ENCODE results near the gene CDKN1B.
"Not testable (repeated sequence)": the region's sequence is repeated elsewhere in the genome, so short reads cannot be mapped to it uniquely, and the experiment has no call there.

CDKN1B gene

DNA sequence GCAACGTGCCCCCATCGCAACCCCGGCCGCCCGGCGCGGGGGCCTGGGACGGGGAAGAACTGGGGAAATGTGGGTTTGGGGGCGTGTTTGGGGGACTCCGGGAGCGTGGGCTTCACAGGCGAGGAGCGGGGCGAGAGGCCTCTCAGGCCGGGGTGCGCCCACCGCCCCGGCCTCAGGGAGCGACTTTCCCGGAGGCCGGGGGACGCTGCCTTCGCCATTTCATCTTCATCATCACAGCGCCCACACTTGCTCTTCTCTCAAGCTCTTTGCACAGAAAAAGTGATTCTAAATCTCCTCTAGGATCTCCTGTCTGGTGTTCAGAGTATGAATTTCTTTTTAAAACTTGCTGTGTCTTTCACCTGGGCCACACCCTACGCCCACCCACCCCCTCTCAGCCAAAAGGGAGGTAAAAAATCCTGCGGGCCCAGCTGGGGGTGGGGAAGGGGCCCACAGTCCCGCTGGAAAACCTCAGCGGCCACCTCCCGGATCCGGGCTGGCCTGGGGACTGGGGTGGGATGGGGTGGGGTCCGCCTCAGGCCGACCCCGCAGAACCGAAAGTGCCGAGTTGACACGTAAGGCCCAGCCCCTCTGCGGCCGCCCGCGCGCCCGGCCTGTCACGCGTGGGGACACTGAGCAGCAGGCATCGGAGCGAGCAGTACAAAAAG lies 7.4 kb downstream of the CDKN1B start:
- DNase-seq (ENCODE audit: low spot score): no peak

DNA sequence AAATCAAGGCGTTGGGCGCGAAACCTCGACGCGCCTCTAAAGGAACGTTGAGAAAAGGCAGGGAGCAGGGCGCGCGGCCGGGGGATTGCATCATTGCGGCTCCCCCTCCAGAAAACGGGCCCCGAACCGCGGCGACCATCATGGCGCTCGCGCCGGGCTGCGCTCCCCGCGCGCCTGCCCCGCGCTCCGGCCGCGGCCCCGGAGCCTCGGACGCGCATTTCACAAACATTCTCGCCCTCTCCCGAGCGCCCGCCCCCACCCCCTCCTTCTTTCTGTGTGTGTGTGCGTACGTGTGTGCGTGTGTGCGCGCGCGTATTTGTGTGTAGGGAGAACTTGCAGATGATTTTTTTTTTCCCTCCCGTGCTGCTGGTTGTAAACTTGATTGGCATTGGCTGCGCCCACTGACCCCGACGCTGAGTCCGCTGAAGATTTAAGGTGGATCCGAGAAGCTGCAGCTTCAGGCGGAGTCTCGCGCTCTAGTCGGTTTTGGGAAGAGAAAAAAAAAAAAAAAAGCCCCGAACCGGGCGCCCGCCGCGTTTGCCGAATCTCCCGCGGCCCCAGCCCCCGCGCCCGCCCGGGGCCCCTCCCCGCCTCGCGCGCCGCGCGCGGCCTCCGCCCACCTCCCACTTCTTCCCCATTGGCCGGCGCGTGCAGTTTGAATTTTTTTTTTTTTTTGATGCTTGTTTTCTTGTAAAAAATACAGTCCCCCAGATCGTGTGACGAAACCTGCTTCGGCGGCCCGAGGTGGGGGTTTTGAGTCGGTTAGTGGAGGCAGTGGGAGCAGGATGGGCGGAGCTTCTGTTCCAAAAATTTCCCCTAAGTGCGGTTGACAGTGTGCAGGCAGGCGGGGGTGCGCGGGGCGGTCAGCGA lies 8.2 kb downstream of the CDKN1B start:
- DNase-seq (ENCODE audit: low spot score): peak; percentile 93

DNA sequence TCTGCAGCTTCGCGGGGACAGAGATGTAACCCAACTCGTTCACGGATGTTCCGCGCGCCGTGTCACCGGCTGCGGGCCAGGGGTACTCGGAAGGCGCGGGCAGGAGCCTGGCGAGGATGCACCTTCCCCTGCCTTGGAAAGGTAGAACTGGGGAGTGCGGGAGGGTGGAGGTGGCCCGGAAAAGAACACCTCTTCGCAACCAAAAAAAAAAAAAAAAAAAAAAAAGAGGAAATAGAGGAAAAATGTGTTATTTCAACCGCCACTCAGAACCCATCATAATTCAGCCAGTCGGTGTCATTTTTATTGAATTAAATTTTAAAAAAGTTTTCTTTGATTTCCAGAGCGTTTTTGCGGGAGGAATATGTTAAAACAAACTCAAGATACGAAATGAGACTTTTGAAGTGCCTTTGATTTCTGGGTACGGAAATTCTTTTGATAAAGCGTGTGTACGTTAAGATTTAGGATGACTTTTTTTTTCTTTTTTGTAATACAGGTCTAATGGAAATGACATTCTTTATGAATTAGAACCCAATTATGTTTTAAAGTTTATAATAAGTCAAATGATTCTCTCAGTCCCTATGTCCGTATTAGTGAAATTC lies 8.9 kb downstream of the CDKN1B start:
- DNase-seq (ENCODE audit: low spot score): no peak

DNA sequence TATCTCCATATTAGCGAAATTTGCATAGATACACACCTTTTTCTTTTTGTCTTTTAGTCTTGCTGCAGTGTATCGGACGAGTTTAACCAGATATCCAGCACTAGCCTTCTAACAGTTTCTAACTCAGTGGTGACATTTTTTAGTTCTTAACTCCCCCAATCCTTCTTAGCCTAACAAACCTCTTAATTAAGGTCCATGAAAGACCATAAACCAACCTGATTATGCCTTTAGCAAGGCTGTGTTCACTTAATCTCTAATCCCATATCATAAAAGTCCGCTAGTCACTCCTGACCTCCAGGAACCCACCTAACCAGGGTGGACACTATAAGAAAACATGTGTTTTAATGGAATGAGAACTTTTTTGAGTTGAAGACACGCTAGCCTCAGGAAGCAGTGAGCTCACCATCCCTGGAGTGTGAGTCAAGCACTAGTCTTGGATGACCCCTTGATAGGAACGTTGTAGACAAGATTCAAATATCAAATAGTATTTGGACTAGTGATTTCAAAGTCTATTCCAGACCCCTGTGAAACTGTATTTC lies 9.5 kb downstream of the CDKN1B start:
- DNase-seq (ENCODE audit: low spot score): peak; percentile 69

DNA sequence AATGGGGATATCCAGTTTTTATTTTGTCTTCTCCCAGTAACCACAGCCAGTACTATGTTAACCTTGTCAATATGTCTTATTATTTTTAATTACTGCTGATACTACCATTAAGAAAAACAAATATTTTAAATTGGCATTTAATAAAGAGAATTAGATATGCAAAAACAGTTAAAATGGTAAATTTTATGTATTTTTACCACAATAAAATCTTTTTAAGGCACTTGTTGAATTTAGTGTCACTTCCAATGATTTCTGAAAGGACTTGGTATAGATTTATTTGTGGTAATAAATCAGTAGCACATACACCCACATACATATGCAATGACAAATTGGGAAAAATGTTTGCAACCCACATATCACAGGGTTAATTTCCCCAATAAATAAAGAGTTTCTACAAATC lies 14.0 kb downstream of the CDKN1B start:
- no peak for DNase-seq (ENCODE audit: low spot score)

DNA sequence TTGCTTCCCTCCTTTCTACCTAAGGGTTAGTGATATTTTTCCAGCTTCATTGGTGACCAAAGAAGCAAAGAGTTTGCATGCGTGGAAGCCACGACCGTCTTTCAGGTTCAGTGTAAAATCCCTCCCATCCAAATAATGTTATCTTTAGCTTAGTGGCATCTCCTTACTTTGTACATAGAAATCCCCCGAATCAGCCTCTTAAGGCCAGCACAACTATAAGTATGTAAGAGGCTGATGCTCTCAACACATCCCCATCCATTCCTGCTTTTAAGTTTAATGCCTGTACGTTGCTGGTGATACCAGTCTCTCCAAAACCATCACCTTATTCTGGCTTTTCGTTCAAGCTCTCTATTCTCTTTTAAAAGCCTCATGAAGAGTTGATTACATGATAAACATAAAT lies 14.6 kb downstream of the CDKN1B start:
- no peak for DNase-seq (ENCODE audit: low spot score)

DNA sequence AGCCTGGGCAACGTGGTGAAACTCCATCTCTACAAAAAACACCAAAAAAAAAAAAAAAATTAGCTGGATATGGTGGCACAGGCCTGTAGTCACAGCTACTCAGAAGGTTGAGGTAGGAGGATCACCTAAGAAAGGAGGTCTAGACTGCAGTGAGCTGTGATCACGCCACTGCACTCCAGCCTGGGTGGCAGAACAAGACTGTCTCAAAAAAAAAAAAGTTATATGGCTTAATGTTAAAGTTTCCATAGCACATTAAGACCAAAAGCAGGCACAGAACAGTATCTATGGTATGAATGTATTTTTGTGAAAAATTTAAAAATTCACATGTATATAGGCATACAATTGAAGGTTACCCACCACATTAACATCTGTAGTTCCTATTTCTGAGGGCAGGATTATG lies 15.9 kb downstream of the CDKN1B start:
- no peak for DNase-seq (ENCODE audit: low spot score)

DNA sequence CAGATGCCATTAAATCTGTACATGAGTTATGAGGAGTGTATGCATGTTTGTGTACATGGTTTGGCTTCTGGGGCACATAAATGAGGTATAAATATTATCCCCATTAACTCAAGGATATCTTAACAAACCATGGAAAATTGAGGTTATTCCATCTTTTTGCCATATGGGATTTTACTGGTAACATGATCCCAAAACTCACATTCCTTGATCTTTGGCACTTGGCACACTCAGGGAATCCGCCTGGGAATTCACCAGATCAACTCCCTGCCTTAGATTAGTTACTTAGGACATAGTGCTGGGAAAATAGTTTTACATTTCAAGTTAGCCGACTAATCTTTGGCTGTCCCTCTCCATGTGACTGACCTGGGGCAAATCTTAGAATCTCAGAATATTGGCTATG lies 16.9 kb downstream of the CDKN1B start:
- no peak for DNase-seq (ENCODE audit: low spot score)

DNA sequence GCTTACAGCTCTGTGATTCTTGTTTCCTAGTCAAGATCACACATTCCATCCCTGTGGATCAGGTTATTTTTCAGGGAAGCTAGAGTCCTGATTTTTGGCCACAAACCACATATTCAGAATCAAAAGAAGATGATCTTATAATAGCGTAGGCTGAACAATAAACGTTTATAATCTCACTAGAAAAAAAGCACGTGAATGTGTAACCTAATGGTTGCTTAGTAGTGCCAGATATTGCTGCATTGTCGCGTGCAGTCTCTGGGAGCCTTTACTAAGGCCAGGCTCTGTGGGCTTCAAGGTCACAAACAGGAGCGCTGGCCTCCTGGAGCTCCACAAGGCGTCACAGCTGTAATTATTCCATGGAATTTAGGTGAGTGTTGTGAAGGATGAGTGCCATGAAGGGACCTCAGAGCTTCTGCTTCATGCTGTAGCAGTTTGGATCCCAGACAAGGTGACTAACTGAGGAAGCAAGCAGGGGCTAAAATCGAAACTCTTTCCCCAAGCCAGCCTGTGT lies 17.4 kb downstream of the CDKN1B start:
- no peak for DNase-seq (ENCODE audit: low spot score)

DNA sequence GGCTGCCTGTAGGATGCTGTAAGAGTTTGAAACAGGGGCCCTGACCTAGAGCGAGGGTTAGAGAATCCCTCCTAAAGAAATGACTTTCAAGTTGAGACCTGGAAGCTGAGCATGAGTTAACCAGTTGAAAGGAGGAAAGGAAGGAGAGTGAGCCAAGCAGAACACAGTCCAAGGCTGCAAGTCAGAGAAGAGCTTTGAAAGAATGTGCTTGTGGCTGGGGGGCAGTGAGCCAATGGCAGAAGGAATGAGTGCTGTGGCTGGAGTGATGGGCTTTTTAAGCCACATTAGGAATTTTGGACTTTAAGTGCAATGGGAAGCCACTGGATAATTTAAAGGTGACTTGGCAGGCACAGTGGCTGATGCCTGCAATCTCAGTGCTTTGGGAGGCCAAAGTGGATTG lies 18.1 kb downstream of the CDKN1B start:
- DNase-seq (ENCODE audit: low spot score): no peak

DNA sequence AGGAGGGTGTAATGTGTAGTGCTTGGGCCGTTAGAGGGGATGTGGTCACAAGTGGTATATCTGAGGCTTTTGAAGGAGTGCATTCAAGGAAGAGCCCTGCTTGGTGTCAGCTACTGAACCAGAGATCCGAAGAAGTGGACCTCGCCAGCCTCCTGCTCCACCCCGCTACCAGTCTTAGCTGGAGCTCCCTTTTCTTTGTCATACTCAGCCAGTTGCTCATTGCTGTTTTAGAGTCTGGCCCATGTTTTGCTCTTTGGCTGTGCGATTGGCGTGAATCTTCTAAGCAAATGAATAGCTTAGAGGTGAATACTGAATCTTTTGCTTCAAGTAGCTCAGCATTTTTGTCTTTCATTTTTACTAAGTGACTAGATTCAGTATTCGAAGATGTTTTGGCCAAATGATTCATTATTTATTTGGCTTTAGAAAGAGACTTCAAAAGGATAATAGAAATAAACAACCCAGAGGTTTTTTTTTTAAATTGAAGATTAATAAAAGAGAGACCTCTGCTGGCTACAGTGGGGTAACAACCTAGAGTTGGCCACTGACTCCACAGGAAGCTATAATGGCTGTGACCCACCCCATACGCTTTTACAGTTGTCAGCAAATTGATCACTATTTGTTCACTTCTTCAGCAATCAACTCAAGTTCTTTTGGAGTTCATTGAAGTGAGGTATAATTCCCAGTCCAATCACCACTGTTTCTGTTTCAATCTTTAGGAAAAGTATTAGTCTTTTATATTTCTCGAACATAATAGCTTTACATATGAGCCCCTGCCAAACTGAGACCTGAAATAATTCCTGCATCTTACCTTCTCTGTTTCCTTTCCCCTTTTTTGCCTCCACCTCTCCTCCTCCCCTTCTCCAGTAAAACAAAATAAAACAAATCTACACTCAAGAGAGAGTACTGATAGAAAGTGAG lies 19.9 kb downstream of the CDKN1B start:
- DNase-seq (ENCODE audit: low spot score): peak; percentile 60

DNA sequence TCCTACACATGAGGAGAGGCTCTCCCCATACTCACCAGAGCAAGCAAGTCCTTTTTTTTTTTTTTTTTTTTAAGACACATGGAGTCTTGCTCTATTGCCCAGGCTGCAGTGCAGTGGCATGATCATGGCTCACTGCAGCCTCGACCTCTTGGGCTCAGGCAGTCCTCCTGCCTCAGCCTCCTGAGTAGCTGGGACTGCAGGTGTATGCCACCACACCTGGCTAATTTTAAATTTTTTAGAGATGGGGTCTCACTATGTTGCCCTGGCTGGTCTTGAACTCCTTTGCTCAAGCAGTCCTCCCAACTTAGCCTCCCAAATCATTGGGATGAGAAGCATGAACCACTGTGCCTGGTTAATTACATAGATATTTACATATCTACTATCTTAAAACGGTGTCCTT lies 21.0 kb downstream of the CDKN1B start:
- not testable (repeated sequence) for DNase-seq (ENCODE audit: low spot score)

DNA sequence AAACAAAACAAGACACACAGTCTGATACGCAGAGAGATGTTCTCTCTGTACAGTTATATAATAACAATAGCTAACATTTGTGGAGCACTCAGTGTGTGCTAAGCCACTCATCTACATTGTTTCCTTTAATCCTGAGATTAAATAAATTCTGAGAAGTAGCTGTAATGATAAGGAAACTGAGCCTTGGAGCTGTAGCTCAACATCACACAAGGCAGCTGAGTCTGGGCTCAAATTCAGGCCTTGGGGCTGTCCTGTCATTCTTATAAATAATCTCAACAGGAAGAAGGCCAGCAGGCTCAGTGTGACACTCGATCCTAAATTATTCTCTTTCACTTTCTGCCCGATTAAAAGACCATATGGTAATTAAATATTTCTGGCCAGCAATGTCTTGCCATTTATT lies 24.5 kb downstream of the CDKN1B start:
- no peak for DNase-seq (ENCODE audit: low spot score)

DNA sequence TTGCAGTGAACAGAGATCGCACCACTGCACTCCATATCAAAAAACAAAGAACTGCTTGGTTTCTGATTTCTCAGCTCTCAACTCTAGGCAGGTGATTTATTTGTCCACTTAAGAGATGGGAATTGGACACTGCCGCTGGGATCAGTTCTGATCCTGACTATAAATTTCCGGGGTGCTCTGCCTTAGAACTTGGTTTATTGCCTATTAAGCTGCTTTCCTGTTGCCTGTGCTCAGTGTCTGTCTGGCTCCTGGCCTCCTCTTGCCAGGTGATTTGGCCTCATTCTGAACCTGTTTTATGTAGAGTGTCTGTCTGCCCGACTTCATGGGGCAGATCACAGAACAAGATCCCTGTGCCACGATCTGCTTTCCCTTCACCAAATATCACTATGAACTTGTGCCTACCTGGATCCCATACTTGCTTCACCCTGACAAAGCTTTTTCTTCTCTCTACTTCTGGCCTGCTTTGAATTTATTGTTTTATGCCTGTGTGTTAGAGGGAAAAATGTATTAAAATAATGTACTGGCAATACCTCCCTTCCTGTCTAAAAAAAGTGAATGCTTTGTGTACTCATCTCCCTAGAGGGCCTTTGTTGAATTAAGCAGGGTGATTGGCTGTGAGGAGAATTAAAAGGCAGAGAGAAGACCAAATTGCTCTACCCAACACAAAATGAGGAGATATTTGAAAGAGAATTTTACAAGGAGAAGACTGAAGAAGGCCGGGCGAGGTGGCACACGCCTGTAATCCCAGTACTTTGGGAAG lies 27.6 kb downstream of the CDKN1B start:
- no peak for DNase-seq (ENCODE audit: low spot score)

DNA sequence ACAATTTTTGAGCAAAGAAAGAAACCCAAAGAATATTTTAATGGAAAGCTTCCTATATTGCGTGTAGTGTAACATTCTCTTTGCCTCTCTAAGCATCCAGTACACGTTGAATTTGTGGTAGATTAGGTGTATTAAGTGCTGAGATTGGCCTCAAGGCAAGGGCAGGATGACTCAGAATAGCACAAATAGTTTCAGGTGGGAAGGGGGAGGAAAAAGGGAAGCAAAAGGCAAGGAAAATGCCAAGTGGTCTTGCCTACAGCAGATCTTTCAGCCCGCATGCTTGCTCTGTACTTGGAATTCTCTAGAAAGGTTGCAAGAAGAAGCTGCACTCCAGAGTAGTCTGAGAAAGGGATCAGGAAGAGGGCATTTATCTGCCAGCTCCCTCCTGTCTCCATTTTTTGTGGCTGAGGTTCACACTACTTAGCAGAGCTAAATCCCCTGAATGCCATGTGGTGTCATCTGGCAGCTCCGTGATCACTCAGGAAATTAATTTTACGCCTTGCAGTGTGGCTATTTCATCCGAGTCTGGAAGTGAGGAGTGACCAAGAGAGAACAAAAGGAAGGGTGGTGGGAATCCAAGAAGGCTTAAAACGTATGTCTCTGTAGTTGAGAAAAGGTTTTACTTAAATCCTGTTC lies 28.5 kb downstream of the CDKN1B start:
- DNase-seq (ENCODE audit: low spot score): no peak

DNA sequence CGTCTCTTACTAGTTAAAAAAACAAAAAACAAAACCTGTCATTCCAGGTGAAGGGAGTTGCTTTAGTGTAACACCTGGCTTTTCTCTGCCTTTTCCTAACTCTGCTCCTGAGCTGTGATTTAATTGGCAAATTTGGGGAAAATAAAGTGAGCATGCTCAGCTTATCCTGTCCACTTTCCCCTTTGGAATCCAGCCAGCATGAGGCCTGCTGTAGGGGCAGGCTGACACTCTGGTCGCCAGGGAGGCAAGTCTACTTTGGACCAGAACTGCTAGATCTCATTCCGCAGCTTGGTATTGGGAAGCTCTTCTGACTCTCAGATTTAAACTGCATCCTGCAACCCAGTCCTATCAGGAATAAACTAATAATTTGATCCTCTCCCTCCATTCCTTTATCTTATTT lies 30.1 kb downstream of the CDKN1B start:
- DNase-seq (ENCODE audit: low spot score): no peak

DNA sequence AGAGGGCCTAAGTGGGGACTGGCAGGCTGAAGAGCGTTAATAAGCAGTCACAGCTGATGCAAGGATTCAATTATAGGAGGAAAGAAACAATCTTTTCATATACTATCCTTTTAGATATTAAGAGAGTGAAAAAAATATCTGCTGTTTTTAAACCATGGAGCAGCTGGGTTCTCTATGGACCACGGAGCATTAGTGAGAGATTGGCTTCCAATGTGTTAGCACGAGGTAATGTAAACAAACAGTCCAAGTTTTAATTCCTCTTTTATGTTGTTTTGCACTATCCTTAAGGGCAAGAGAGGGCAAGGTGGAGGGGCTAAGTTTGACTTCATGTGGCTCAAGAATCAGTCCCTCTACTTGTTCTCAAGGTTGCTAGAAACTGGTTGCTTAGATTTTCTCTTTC lies 30.9 kb downstream of the CDKN1B start:
- DNase-seq (ENCODE audit: low spot score): no peak

DNA sequence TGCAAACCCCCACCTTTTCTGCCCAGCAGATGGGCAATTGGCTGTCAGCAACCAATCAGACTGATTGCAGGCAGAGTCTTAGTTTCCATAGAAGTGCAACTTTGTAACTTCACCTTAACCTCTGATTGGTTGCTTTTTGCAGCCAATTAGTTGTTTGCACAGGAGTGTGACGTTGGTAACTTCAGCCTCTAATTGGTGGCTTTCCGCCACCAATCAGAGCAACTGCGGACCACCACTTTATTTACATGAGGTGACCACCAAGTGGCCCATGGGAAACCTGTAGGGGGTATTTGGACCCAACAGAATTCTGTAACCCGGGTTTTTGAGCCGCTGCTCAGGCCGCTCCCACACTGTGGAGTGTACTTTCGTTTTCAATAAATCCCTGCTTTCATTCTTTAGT lies 32.3 kb downstream of the CDKN1B start:
- DNase-seq (ENCODE audit: low spot score): no peak

DNA sequence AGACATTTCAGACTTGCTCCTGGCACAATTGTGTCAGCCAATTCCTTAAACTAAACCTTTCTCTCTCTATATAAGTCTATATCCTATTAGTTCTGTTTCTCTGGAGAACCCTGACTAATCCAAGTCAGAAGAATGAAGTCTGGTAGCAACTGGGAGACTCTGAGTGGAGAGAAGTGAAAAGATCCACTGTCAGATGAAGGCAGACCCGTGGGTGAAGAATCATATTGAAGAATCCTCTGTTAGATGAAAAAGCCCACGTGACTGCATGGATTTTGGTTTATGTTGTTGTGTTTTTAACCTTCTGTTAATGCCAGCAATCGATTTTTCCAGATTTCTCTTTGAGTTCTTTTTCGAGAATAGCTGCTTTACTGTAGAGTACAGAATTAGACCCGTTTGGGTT lies 38.8 kb downstream of the CDKN1B start:
- no peak for DNase-seq (ENCODE audit: low spot score)

DNA sequence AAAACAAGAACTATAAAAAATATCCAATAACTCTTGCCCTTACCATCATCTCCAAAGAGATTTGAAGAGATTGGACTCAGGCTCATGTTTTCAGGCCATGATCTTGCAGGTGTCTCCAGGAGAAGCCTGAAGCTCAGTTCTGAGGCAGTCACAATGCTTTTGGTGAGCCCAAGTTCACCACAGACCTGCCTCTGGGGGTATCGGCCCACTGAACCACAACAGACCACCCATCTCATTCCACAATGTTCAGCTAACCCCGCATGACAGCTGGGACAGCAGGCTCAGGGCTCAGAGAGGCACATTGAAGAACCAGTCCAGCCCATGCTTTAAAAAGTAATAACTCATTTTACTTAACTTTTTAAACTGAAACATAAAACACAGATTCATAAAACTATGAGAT lies 40.0 kb downstream of the CDKN1B start:
- no peak for DNase-seq (ENCODE audit: low spot score)

Measured in AG08395 (cell line).